Muscle of arm (tissue), 12 donors: Measurements from ENCODE around the gene SPRING1. TPM values are rescaled to one million over a fixed set of nuclear protein-coding genes. Genes with fewer than 3 reads are reported as not detected.
A peak's percentile ranks its signal among the peaks of the same experiment; 100 is the strongest.
"Not testable (repeated sequence)": the region's sequence is repeated elsewhere in the genome, so short reads cannot be mapped to it uniquely, and the experiment has no call there.

ENCODE experiments used
- DNase-seq: peaks from one replicate; pipeline ENCODE4 v3.0.0-alpha.2; 2013
- polyA plus RNA-seq, 12 donors: library from polyadenylated mRNA; unstranded; fragments of 120-200 nt; gene quantifications; one replicate each; pipeline ENCODE4 v1.2.1, GENCODE V29; 2013; ENCODE audit not compliant: insufficient read length in 12 of 12

The SPRING1 gene
- polyA plus RNA-seq, 12 donors: 8.4 to 29.4 (median 13.5) TPM; not detected in 1

DNA sequence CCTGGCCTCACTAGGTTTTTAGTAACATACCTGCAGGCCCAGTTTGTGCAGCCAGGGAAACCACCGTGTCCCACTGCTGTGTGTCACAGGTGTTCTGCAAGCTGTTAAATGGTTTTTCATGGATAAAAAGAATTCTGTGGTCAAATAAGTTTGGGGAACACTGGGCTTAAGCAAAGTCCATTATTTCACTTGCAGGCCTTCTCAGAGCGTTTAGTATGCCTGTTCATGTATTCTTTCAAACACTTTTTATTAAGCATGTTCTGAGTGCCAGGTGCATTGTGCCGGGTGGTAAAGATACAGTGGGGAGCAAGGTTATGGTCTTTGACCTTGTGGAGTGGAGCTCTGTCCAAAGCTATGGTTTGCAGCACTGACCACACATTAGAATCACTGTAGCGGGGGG lies 7.7 kb upstream of the SPRING1 start:
- DNase-seq: no peak

DNA sequence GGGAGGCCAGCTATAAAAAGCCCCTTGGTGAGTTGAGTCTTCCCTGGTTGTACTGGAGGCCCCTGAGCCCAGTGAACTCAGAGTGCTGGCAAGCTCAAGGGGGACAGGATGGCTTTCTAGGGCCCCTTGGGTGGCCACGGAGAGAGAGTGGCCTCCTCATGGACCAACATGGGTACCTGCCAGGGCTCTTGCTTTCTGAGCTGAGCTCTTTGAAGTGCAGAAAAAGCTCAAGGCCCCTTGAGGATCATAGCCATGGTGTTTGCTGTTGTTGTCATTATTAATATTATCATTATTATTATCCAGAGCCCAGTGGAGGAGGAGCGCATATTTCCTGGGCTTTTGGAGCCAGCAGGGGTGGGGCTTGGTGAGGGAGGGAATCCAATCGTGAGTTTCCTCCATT lies 6.9 kb upstream of the SPRING1 start:
- no peak for DNase-seq

DNA sequence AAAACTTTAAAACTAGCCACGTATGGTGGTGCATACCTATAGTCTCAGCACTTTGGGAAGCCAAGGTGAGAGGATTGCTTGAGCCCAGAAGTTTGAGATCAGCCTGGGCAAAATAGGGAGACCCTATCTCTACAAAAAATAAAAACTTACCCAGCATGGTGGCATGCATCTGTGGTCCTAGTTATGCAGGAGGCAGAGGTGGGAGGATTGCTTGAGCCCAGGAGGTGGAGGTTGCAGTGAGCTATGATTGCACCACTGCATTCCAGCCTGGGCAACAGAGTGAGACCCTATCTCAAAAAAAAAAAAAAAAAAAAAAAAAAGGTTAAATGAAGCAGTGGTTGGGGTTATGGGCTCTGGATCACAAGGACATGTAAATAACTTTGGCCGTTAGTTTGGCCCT lies 4.9 kb upstream of the SPRING1 start:
- not testable (repeated sequence) for DNase-seq

DNA sequence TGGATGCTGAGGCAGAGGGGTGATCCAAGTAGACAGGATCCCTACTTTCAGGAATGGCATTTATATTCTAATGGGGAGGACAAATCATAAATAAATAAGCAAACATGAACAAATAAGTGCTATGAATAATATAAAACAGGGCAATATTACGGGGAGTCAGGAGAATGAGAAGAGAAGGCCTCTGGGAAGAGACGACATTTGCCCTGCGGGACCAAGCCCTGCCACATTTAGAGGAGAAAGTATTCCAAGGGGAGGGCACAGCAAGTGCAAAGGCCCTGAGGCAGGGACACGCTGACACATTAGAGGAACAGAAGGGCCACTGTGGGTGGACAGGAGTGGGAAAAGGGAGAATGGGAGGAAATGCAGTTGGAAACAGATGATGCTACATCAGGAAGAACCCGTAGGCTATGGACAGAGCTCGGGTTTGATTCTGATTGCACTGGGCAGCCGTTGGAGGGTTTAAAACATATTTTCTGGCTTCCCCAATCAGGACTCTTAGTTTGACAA lies 1.6 kb upstream of the SPRING1 start:
- no peak for DNase-seq

DNA sequence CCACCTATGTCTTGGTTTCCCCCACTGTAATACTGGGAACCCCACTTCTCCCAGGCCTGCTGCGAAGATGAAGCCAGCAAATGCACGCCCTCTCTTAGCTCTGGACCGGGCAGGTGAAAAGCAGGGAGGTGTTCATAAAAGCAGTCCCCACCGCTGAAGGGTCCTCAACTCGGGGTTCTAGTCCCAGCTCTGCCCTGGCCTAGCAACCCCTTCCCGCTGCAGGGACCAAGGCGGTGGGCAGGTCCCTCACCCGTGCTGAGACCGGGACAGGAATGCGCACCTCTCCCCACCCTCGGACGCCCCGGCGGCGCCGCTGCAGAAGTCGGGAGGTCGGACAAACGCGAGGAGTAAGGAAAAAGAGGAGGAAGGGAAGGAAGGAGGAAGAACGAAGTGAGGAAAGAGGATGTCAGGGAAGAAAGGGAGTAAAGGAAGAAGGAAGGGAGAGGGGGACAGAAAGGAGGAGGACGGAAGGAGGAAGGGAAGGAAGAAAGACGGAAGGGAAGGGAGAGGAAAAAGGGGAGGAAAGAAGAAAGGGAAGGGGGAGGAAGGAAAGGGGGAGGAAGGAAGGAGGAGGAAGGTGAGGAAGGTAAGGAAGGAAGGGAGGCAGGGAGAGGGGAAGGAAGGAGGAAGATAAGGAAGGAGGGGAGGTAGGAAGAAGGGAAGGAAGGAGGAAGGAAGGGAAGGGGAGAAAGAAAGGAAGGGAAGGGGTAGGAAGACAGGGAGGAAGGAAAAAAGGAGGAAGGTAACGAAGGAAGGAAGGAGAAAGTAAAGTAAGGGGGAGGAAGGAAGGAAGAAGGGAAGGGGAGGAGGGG lies 701 bp downstream of the SPRING1 start:
- DNase-seq: no peak

DNA sequence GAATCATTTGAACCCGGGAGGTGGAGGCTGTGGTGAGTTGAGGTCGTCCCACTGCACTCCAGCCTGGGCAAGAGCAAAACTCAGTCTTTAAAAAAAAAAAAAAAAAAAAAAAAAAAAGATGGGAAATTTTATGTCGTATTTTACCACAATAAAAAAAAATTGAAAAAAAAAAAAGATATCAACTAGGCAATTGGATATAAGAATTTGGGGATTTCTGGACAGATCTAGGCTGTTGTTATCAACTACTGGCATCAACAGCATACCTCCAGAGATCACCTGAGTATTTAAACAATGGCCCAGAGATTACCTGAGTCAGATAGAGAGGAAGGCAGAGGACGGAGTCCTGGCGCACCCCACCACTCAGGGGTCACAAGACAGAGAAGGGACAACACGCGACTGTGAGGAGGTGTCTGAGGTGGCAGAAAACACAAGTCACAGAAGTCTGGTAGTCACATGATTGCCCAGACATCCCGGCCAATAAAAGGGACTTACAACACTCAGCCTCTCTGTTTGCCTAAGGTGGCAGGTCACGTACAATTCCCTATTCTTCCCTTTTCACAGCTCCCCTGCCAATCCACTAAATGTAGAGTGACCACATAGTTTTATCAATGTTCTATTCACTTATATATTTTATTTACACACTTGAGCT lies 1.8 kb downstream of the SPRING1 start:
- DNase-seq: no peak

DNA sequence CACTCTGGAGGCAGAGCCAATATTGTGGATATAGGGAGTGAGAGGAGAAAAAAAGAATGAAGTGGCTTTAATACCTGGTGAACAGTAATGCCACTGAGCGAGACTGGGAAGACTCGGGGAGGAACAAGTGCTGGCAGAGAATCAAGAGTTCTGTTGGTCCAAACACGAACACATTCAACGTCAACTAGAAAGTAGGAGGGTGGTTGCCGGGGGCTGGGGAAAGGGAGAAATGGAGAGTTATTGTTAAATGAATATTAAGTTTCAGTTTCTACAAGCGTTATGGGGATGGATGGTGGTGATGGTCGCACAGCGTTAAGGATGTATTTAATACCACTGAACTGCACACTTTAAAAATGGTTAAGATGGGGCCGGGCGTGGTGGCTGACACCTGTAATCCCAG lies 2.8 kb downstream of the SPRING1 start:
- no peak for DNase-seq

DNA sequence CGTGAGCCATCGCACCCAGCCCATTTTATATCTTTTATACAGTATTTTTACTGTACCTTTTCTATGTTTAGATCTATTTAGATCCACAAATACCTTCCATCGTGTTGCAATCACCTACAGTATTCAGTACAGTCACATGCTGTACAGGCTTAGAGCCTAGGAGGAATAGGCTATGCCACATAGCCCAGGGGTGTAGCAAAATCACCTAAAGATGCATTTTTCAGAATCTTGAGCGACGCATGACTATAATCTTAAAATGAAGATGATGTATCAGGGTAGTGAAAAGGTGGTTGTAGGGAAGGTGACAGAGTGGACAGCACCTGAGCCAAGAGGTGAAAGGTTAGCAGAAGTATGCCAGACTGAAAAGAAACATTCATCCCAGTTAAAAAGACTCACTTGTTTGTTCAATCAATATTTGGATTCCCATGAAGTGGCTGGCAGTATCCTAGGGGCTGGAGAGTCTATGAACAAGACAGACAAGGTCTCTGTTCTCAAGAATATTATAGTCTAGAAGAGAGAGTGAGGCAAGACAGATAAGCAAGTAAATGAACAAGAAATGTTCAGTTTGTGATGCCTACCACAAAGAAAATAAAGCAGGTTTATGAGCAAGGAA lies 3.6 kb downstream of the SPRING1 start:
- DNase-seq: no peak

DNA sequence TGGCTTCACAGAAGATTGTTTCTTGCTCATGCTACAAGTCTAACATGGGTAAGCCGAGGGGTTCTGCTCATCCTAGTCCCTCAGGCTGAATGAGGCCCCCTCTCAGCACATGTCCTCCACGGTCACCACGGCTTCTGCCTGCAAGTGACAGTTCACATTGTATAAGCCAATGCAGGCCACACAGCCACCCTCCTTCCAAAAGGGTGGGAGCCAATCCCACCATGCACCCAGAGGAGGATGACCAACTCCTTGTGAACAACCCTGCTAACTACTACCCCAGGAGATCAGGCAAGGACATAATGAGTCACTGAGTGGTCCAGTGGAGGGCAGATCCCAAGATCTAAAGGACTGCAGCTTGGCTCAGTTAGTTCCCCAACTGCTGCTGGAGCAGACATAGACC lies 6.1 kb downstream of the SPRING1 start:
- DNase-seq: no peak

DNA sequence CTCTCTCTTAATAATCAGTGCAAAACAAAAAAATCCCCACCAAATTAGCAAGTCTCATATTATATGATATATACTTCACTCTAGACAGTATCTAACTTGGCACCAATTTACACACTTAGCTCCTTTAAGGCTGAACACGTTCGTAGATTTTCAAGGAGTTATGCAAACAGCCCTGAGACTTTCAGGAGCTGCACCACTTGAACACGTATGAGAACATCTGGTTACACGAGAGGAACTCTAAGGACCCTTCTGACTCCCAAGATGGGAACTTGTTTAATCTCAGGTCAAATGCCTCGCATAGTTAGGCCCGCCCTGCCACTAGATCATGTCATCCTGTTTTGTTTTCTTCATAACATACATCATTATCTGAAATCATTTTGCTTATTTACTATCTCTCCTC lies 10.0 kb downstream of the SPRING1 start:
- no peak for DNase-seq

DNA sequence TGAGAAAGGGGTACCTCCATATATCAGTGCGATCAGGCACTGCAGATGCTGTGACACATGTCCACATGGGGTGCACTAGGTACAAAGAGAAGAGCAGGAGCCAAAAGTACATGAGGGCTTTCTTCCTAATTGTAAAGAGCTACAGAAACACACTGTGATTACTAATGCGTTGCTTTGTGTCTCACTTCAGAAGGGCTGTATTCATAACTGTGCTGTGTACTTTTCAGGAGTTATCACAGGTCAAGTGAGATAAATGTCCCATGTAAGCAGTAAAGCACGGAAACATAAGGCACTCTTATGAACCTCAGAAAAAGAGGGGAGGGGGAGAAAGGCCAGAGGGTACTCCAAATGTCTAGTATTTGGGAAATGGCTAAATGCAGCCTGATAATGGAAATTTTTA lies 10.6 kb downstream of the SPRING1 start:
- DNase-seq: no peak

DNA sequence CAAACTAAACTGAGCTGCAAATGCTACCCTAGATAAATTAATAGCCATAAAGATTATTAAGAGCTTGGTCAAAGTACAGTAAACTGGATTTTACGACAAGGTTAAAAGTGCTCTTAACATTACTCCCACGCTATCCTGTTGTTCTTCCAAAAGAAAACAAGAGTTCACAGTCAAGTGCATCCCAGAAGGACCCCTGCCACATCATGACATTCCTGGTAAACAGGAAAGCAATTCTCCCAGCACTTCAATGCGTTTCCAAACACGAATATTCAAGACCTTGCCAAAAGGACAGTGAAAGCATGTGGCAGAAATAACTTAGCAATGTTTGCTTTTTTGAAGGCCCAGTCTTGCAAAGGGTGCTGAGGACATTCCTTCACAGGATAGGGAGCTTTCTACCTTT lies 11.2 kb downstream of the SPRING1 start:
- no peak for DNase-seq

DNA sequence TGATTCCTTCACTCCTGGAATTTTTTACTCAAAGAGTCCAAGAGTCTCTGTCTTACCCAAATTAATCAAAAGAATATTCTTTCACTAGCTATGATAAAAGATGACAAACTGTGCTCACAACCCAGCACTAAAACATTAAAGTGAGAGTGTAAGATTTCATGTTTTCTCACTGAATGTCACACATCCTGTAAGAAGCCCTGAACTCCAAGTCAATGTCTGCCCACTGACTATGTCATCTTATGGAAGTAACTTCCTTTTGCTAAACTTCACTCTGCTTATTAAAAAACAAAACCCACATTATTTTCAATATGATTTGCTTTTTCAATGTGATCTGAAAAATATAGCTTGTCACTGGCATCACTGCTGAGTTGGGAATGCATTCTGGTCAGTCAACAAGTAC lies 15.6 kb downstream of the SPRING1 start:
- DNase-seq: no peak

DNA sequence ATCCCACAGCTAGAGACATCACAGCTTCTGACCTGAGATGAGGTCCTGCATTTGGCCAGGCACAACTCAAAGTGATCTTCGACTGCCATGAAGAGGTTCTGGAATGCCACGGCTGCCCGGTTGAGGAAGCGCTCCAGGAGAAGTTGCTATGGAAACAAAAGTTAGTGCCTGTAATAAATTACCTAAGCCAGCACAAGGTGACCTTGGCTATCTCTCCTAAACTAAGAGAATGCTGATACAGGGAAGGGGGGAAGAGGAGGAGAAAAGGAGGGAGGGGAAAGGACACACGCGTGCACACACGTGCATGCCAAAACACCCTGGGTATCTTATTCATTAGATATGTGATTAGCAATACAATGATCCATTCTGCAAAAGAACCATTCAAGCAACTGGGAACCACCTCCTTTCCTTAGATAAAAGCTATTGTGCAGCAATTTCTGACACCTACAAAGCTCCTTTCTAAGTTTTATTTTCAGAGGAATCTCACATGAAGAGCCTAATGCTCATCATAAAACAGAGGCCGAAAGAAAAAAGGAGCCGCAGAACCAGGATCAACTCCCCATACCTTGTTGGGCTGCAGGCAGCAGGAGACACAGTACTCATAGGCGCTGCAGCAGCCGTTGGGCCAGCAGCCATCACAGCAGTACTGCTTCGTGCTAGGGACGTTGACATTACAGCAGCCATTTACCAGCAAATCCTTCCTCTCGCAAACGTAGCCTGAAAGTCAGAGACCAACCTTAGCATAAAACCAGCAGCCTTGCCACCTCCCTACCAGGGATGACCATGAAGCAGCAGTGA lies 17.9 kb downstream of the SPRING1 start:
- no peak for DNase-seq

DNA sequence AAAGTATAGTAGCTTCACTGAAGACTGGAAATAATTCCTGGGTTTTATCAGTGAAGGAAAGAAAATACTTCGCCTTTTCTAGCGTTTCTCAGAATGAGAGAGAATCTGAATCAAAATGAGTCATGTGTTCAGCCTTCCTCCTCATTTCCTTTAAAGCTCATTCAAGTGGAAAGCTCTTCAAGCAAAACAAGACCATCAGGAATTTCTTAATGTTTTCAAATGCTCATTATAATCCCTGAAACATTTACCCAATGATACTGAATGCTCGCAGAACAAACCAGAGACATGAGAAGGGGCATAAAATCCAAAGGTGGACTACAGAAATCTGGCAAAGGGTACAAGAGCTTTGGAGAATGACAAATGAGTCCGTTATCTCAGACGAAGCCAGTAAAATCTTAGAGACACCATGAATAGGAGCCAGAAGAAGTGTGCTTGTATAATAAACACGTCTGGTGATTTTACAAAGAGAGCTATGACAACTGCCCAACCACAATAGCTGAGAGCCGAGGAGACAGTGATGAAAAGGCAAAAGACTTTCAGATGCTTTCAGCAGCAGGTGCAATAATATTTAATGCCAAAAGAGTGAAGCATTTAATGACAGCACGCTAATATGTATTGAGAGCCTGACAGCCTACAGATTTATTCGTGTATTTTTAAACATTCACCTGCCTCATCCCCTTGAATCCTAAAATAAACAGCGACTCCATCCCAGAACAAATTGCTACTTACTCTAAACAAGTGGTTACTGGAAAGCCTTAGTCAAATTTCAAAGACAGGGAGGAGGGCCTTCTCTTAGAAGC lies 19.0 kb downstream of the SPRING1 start:
- DNase-seq: no peak

DNA sequence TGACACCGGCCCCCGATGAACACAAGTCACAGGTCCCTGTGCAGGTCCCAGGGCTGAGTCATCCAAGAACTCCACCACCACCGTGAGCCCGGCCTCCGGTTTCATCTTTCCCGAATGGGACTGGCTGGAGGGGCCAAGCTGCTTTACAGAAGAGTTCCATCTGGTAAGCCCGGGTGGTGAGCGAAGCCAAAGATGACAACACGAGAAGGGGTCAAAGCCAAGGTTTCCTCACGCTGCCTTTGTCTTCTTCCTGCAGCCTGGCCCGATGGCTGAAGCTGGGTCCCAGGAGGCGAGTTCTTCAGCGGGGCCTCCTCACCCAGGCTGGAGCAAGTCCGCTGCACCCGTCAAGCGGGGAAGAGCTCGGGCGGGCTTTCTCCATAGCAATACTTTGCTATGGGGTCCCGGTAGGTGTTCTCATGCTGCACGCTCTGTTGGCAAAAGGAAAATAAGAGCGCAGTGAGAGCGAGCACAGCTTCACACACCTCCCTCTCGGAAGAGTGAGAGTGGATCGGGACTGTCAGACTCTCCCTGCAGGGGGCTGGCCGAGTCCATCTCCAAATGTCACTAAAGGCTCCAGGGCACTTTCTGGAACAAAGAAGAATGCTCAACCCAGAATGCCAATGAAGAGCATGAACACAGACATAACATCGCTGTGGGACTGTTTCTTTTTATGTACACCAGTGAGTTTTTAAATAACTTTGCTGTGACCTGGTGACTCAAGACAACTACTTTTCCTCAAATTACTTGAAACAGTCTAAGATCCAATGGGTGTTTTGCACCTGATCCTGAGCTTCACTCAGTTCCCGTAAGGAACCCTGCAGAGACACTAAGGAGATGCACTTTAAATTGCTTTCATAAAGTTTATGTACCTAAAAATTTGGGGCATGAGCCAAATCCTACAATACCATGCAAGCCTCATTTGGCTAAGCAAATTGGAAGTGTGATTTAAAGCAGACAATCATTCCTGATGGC lies 20.1 kb downstream of the SPRING1 start:
- peak; percentile 89 for DNase-seq

DNA sequence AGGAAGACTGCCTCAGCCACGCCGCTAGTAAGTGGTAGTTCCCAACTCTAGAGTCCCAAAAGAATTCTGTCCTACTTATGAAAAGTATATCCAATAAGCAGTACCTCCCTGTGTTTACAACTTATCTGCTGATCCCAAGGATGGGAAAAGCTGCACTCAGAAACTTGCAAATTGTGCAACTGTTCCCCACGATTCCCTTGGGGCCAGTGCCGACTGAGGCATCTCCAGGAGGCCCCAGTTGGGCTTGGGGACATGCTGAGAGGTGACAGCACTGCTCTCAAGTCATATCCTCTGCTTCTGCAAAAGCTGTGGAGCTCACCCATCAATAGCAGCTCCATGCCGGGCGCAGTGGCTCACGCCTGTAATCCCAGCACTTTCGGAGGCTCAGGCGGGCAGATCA lies 23.7 kb downstream of the SPRING1 start:
- no peak for DNase-seq

DNA sequence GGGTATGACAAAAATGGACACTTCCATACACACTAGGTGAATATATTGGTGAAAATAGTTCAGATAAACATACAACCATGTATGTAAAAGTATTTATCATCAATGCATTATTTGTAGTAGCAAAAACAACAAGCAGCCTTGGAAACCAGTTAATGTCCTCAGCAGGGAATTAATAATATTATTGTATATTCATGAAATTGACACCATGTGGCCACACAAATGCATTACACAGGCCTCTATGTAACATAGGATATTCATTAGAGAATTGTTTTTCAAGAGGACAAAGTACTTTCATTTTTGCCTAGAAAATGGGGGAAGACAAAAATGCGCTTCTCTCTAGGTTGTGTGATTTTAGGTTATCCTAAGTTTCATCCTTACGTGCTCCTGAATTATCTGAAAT lies 24.3 kb downstream of the SPRING1 start:
- no peak for DNase-seq

DNA sequence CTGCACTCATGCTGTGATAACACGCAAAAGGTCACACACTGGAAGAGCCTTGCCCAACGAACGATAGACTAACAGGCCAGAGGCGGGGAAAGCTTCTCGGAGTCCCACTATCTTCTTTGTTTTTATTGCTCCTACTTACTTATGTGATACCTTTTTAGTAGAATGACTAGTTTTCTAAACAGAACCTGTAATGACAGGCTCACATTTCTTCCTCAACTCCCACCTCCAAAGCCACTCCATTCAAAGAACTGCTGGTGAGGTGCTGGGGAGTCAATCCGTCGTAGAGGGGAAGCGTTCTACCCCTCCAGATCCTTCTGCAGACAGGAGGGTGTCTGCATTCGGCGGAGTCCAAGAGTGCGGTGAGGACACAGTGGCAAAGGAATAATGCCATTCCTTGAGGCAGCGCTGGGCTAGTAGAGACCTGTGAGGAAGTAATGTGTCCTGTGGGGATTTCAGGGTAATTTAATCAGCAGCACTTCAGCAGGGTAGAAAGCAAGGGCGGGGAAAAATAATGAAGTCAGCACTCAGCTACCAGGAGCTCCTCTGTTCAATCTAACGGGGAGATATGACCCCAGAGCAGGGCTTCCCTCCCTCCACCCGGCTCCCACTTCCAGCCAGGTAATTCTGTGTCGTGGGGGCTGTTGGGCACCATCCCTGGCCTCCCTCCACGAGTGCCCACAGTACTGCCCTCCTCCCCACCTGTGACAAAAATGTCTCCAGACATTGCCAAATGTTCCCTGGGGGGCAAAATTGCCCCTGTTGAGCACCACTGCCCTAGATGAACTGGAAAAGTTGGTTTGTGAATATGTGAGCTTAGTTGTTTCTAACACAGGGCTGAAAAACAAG lies 25.2 kb downstream of the SPRING1 start:
- no peak for DNase-seq
